Tibial nerve (tissue), 4 donors: ENCODE results near the gene HS3ST6.

ENCODE experiments used
- CTCF ChIP-seq, 5 experiments: fragments of 200-600 bp in 3 of 5; fragments of 450-650 bp in 2 of 5; sonication (generic) in 3 of 5; IDR thresholded peaks; one replicate each; pipeline ENCODE4 v1.5.1; 2016 to 2019; ENCODE audit warnings: antibody characterized with exemption in 5 of 5, mild to moderate bottlenecking in 3 of 5, moderate library complexity in 2 of 5
- EP300 ChIP-seq, 2 donors: sonication (generic); formaldehyde crosslinking; IDR thresholded peaks; one replicate each; pipeline ENCODE4 v1.6.1; 2017; ENCODE audit warnings: antibody characterized with exemption in 2 of 2, mild to moderate bottlenecking in 1 of 2
- POLR2A ChIP-seq, 2 donors: fragments of 450-650 bp; IDR thresholded peaks; one replicate each; pipeline ENCODE4 v1.6.1; 2017; ENCODE audit warnings: antibody characterized with exemption in 2 of 2, mild to moderate bottlenecking in 2 of 2, moderate library complexity in 2 of 2

- no peak for TF ChIP-seq CTCF (IDR thresholded peaks at IDR 0.05)
- no peak for TF ChIP-seq POLR2A (IDR thresholded peaks at IDR 0.05)
- TF ChIP-seq EP300 (IDR thresholded peaks at IDR 0.05): no peak
Observed at GRCh38 chr16:1916640-1916990, 1.6 kb downstream of the HS3ST6 start.
